Activated T-helper 1 cell treated with anti-CD3 and anti-CD28 coated beads, Interleukin-2, amount 50 U/mL, for 16 hours (primary cell): ENCODE results near the gene WDR5B.
"Not testable (repeated sequence)": the region's sequence is repeated elsewhere in the genome, so short reads cannot be mapped to it uniquely, and the experiment has no call there.

Experiments used
- DNase-seq, 2 donors: peaks; one replicate each; pipeline ENCODE4 v3.0.0-alpha.2; 2020; ENCODE audit warnings: low read depth in 1 of 2, low spot score in 1 of 2

Gene WDR5B

DNA sequence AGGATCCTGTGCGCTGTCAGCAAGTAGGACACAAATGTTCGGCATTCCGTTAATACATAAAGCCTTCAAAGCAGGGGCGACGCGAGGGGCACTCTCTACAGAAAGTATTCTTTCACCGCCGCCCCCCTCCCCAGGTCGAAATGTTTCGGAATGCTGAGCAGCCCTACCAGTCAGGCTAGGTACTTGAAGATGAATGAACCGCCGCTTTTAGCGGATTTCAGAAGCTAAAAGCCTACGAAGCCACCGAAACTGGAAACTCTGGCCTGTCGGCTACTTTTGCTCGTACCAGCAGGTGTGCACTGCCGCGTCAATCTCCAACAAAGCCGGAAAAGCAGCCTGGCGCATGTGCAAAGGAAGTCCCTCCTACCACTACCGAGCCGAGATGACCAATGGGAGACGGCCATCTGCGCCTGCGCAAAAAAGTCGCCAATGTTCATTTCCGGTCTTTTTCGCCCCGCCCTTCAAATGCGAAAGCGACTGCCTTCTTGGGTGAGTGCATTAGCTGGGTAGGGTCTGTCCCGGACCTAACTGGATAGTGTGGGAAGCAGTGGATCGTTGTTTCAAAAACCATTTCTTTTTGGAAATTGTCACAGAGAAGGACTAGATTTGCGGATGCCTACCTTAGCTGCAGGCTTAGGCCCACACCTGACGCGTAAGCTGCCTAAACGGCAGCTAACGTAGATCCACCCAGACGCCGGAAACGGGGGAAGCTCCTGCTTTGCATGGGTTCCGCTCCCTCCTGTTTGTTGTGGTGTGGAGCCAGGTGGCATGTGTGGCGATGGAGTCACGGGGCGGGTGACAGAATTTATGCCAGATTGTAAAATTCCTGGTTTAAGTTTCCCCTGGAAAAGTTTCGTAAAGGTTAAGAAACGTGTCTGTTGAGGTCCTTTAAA is at the start of gene WDR5B:
TSS of gene WDR5B (minus strand) at position 301 of the 893 bp plus-strand sequence. CDS start 534 bp downstream, outside the sequence.
- DNase-seq: peak; percentile 97 to 98

DNA sequence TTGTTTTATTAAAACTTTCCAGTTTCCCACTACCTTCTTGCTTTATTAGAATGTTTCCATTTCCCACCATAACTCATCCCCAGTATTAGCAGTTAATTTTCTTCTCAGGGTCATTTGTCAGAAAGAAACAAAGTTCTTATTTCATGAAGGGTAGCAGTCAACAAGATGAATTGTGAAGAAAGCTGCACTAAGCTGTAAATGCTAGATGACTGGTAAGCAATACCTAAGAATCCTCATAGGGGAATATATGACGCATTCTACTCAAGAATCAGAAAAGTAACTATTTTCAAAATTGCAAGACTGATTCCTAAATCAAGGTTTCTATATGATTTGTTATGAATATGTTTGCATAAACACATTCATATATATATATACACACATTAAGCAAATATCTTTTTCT is 48.8 kb upstream of the WDR5B start:
- no peak for DNase-seq

DNA sequence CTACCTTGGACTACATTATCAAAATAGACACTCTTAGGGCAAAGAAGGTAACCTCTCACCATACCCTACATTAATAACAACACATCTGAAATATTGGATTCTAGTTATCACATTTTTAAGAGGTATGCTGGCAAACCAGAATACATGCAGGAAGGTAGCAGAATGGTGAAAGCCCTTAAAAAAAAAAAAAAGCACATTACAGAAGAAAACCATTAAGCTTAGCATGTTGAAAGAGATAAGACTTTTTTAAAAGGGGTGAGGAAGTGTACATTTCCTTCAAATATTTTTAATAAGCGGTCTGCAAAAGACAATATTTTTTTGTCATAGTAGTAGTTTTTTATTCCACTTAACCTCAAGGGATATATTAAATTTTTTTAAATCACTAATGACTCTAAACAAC is 46.5 kb upstream of the WDR5B start:
- no peak for DNase-seq

DNA sequence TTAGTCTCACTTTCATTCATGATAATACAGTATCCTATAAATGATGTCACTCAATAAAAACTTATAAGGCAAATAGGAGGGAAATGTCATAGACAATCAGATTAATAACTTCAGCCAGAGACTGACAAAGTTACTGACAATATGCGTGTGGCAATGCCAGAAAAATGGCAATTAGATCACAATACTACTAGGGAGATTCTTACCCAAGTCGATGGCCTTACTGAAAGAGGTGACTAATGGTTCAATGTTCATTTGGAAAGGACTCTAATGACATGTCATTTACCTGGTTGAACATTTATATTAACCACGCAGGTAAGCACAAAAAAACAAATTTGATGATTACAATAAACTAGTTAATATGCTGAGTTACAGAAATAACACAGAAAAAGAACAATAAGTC is 45.9 kb upstream of the WDR5B start:
- no peak for DNase-seq

DNA sequence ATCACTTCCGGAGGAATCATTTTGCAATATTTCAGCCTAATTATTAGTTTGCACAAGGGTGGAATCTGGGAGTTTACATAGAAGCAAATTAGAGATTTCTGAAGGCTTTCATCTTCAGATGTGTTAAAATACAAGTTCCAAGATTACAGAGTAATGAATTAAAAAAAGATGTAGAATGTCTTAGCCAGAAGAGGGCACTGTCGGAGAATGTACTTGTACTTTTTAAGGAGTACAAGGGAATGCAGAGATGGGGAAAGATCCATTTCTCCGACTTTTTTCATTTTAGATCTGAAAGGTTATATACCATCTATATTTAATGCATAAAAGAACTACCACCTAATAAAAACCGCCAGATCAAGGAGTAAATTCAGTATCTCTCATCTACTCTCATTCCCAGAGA is 43.1 kb upstream of the WDR5B start:
- DNase-seq: no peak

DNA sequence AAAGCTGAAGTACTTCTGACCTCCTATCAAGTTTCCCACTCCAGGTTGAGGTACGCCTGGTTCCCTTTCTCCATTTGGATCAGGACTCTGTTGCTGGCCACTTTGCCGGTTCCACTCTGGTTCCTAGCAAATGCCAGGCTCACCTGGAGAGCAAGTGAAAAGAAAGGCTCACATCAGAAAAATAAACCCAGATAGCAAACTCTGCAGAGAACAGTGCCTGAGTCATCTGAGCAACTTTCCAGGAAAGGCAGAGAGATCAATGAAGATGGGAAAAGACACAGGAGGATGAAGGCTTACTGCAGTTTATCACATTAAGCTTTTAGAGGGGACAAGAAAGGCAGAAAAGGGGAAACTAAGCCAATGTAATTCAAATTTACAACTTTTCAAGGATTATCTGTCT is 41.8 kb upstream of the WDR5B start:
- no peak for DNase-seq

DNA sequence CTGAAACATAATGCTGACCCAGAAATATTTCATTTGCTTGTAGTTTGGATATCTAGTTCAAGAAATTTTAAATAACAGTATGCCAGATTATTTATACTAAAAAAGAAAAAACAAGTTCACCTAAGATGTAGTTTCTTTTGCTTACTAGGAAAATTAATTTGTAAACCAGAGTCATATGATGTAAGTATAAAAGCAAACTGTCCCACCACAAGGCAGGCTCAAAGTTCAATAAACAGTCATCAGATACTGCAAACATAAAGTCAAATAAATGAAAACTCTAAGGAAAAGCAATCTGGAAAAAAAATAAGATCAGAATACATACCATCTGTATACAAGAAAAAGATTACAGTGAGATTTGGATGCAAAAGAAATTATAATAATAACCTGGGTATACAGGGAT is 40.2 kb upstream of the WDR5B start:
- no peak for DNase-seq

DNA sequence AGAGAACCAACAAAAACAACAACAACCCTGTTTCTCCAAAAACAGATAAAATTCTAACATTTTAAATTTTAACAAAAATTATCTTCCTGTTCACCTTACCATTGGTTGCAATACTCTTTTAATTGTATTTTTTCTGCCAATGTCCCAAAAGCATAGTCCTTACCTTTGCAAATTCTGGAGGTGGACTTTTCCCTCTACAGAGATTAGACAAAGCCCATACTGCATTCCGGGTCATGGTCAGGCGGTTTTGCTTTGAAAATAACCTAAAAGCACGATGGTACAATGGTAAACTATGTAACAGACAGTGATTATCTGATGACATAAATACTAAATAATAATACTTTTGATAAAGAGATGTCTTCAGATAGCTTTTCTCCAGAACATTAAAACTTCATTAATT is 35.5 kb upstream of the WDR5B start:
- DNase-seq: no peak

DNA sequence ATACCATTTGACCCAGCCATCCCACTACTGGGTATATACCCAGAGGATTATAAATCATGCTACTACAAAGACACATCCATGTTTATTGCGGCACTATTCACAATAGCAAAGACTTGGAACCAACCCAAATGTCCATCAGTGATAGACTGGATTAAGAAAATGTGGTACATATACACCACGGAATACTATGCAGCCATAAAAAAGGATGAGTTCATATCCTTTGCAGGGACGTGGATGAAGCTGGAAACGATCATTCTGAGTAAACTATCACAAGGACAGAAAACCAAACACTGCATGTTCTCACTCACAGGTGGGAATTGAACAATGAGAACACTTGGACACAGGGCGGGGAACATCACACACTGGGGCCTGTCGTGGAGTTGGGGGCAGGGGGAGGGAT is 32.4 kb upstream of the WDR5B start:
- DNase-seq: not testable (repeated sequence)

DNA sequence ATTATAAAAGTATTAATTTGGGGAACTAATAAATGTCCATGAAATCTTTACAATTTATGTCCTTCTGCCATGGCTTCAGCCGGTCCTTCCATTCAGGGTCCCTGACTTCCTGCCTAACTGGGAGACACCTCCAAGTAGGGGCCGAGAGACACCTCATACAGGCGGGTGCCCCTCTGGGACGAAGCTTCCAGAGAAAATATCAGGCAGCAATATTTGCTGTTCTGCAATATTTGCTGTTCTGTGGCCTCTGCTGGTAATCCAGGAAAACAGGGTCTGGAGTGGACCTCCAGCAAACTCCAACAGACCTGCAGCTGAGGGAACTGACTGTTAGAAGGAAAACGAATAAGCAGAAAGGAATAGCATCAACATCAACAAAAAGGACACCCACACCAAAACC is 28.6 kb upstream of the WDR5B start:
- DNase-seq: not testable (repeated sequence)

DNA sequence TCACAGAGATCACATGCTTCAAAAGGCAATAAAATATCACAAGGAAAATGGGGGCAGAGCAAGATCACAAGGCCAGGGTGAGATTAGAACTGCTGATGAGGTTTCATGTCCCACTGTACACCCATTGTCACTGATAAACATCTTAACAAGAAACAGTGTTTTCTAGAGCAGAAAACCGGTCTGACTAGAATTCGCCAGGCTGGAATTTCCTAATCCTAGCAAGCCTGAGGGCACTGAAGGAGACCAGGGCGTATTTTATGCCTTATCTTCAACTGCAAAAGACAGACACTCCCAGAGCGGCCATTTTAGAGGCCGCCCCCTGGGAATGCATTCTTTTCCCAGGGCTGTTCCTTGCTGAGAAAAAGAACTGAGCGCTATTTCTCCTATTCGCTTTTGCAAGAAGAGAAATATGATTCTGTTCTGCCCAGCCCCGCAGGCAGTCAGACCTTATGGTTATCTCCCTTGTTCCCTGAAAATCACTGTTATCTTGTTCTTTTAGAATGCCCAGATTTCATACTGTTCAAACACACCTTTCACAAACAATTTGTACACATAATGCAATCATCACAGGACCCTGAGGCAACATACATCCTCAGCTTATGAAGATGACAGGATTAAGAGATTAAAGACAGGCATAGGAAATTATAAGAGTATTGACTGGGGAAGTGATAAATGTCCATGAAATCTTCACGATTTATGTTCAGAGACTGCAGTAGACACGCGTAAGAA is 28.1 kb upstream of the WDR5B start:
- DNase-seq: not testable (repeated sequence)

DNA sequence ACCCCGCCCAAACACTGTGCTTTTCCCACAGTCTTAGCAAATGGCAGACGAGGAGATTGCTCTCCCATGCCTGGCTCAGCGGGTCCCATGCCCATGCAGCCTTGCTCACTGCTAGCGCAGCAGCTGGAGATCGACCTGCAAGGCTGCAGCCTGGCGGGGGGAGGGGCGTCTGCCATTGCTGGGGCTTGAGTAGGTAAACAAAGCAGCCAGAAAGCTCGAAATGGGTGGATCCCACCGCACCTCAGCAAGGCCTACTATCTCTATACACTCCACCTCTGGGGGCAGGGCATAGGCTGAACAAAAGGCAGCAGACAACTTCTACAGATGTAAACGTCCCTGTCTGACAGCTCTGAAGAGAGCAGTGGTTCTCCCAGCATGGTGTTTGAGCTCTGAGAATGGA is 27.2 kb upstream of the WDR5B start:
- DNase-seq: no peak

DNA sequence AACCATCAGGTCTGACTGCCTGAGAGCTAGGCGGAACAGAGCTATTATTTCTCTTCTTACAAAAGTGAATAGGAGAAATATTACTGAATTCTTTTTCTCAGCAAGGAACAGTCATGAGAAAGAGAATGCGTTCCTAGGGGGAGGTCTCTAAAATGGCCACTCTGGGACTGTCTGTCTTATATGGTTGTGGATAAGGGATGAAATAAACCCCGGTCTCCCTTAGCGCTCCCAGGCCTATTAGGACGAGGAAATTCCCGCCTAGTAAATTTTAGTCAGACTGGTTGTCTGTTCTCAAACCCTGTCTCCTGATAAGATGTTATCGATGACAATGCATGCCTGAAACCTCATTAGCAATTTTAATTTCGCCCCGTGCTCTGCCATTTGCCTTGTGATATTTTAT is 20.1 kb upstream of the WDR5B start:
- no peak for DNase-seq

DNA sequence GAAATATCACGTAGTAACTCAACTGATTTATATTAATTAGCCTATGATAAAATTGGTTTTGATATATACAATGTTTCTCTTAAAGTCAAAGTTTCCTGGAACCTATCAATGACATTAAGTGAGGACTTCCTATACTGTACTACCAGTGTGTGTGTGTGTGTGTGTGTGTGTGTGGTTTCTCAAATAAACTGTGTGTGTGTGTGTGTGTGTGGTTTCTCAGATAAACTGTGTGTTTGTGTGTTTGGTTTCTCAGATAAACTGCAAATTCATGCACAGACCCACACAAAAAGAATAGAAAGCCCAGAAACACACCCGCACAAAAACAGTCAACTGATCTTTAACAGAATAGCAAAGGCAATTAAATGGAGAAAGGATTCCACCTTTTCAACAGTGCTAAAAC is 14.5 kb upstream of the WDR5B start:
- no peak for DNase-seq

DNA sequence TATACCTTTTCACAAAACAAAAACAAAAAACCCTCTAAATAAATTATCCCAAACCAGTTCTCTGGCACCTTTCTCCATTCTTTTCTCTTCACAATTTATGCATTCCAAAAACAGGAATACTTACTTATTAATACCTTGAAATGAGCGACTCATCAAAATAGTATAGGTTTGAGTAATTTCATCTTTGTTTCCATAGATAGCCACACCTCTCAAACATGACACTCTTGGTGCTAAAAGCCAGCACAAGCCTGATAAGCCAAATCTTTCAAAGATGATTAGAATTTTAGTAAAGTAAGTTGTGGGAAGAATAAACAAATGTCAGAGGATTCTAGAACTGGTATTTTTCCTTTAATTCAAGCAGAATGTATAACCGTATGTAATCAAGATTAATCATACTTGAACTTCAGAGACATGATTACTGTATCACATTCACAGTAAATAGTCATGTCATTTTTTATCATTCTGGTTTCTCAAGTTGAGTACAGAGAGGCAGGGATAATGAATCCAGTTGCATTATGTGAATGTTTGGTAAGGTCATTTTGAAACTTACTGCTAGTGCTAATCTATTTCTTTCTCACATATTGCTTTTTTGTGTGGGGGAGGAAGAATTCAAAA is 12.1 kb upstream of the WDR5B start:
- DNase-seq: no peak

DNA sequence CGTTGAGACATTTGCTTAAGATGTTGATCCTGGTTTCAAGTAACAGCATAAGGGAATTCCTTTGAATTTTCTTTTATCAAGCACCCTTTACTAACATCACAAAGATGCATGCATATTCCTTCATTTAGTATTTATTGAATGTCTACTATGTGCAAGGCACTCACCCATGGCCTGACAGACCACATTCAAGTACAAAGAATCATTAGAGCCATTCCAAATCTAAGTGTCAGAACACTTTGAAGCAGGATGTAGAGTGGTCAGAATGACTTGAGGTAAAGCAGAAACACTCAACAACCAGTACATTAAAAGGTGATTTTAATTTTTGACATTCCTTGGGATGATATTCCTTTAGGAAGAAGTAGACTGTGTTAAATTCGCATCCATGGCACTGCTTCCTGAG is 6.0 kb upstream of the WDR5B start:
- no peak for DNase-seq

DNA sequence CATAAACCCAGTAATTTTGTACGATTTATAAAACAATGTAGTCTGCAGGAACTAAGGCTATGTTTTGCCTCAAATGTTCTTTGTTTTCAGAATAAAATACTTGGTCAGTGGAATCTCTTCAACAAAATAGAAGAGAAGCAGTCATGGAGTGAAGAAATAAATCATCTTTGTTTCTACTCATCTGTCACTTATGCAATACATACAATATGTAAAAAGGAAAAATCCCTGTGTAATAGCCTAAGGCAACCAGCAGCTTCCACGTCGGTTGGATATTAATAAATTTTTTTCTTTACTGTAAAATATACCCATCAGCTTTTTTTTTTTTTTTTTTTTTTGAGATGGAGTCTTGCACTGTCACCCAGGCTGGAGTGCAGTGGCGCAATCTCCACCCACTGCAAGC is 5.2 kb upstream of the WDR5B start:
- DNase-seq: no peak

DNA sequence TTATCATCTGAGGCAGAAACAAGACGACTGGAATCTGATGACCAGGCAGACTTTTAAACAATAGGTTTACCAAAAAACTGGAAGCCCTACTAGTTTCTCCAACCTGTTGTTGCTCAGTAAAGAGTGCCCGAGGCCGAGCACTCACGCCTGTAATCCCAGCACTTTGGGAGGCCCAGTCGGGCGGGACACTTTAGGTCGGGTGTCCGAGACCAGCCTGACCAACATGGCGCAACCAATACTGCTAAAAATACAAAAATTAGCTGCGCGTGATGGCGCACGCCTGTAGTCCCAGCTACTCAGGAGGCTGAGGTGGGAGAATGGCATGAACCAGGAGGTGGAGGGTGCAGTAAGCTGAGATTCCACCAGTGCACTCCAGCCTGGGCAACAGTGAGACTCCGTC is 1.1 kb upstream of the WDR5B start:
- no peak for DNase-seq

DNA sequence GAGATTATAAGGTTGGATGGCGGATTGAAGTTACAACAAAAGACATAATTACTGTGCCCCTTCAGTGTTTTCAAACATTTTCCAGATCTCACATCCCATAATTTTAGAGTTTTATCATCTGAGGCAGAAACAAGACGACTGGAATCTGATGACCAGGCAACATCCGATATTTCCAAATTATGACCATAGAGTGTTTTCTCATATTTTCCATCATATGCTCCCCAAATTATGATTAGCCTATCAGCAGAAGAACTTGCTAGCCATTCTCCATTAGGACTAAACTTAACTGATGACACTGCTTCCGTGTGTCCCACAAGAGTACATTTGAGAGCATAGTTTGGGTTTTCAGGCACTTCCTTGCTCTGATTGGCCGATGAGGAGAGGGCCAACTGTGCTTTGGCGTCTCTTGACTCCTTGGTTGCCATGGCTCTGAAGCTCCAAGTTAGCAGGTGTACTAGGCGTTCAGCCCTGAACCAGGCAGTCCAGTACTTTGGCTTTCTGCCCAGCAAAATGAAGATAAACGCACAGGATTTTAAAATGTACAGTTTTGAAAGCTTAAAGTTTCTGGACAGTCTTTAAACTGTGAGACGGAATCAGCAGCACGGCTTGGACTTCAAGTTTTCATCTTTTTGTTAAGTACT is 638 bp downstream of the WDR5B start:
- peak; percentile 9 for DNase-seq

DNA sequence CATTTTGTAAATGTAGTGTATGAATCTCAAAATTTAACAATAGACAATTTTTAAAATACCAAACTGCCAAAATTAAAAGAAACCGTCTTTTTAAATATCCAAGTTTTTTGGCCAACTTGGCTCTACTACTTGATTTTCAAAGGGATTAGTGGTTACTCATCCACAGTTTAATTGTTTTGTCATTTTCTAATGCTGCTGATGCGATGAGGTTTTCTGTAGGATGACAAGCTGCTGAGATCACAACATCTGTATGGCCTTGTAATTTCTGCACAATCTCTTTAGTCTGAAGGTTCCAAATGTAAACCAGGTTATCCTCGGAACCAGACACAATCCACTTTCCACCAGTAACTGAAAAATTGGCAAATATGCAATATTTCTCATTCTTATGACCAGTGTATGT is 1.5 kb downstream of the WDR5B start:
- no peak for DNase-seq

DNA sequence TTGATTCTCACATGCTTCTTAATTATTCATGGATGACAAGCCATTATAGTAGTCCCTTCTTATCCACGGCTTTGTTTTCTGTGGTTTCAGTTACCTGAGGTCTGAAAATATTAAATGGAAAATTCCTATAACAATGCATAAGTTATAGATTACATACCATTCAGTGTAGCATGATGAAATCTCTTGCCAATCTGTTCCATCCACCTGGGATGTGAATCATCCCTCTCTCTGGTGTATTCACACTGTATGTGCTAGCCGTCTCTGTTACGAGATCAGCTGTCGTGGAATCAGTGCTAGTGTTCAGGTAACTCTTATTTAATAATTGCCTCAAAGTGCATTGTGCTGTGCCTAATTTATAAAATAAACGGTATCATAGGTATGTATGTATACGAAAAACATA is 5.2 kb downstream of the WDR5B start:
- DNase-seq: no peak

DNA sequence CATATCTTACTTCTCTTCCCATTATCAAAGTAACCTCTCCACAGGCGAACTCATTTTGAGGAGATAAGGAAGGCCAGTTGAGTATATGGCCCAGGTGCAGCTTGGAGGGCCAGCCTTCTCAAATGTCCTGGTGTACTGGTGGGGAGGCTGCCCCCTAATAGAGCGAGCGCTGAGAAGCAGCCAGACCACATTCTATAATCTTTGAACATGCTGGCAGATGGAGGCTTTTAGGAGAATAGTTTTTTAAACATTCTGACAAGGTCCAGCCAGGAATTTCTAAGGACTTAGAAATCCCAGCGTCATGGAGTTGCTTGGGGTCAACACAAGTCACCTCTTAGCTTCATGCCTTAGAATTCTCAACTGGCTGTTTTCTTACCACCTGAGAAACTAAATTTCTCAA is 5.8 kb downstream of the WDR5B start:
- DNase-seq: no peak
